Measurements from ENCODE around the gene XDH. TPM values are rescaled to one million over a fixed set of nuclear protein-coding genes. Genes with fewer than 3 reads are reported as not detected.

Gene XDH
- total RNA-seq, 1 experiment from 2014 or later, result 0.91 TPM

DNA sequence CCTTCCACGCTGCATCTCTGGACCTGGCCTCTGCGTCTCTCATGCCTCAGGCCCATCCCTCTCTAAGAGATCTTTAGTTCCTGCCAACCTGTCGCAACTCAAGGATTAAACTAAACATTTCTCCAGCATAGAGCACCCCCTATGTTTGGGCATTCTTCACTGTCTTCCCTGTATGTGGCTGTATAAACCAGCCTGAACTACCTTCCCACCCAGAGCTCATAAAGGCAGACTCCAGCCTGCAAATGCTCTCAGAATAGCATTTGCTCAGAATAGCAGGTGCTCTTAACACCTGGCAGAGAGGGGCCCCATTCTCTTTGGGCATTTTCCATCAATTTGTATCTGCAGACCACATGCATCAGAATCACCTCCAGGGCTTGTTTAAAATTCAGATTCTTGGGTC lies 97.1 kb downstream of the XDH start:
- intact Hi-C loops (cut with micrococcal nuclease), result no loop called here
- ATAC-seq, result no peak
- H3K9me3 ChIP-seq (ENCODE audit: low read length), result no peaks in the 10 kb centered on the region
- H3K4me2 ChIP-seq (ENCODE audit: low read length), result no peak overlapping the region
- no peaks in the 10 kb centered on the region for H3K79me2 ChIP-seq (ENCODE audit: low read length)
- BruUV-seq (replicated peaks), result no TSS peak
- H3K9ac ChIP-seq (ENCODE audit: low read length), result no peak overlapping the region
- no peak for TF ChIP-seq EZH2 (IDR thresholded peaks at IDR 0.05; ENCODE audit: low read length, unreplicated experiment)
- TF ChIP-seq EZH2phosphoT487 (IDR thresholded peaks at IDR 0.05; ENCODE audit: borderline replicate concordance, low read length), result no peak
- TF ChIP-seq, protein P1, sequence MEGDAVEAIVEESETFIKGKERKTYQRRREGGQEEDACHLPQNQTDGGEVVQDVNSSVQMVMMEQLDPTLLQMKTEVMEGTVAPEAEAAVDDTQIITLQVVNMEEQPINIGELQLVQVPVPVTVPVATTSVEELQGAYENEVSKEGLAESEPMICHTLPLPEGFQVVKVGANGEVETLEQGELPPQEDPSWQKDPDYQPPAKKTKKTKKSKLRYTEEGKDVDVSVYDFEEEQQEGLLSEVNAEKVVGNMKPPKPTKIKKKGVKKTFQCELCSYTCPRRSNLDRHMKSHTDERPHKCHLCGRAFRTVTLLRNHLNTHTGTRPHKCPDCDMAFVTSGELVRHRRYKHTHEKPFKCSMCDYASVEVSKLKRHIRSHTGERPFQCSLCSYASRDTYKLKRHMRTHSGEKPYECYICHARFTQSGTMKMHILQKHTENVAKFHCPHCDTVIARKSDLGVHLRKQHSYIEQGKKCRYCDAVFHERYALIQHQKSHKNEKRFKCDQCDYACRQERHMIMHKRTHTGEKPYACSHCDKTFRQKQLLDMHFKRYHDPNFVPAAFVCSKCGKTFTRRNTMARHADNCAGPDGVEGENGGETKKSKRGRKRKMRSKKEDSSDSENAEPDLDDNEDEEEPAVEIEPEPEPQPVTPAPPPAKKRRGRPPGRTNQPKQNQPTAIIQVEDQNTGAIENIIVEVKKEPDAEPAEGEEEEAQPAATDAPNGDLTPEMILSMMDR (conservative IDR thresholded peaks at IDR 0.05; ENCODE audit: low read depth, low read length), result no peak
- POLR2A ChIA-PET (ENCODE audit: unreplicated experiment), result no interaction called here
- no peak for DNase-seq
- CTCF ChIA-PET, result no interaction called here
- H3K4me1 ChIP-seq (ENCODE audit: insufficient read depth, low read length), result no peaks in the 10 kb centered on the region
- no peaks in the 10 kb centered on the region for H3K36me3 ChIP-seq (ENCODE audit: low read depth, low read length)
- no peak overlapping the region for H2AFZ ChIP-seq (ENCODE audit: low read length)
- H3K27ac ChIP-seq (ENCODE audit: low read length), result no peak overlapping the region
- no peaks in the 10 kb centered on the region for H3K9me2 ChIP-seq (replicated peaks; ENCODE audit: low read length)
- no peaks in the 10 kb centered on the region for H3K27me3 ChIP-seq (ENCODE audit: low read length)
- no peaks in the 10 kb centered on the region for H4K20me1 ChIP-seq (ENCODE audit: low read length)
- no peaks in the 10 kb centered on the region for H3F3A ChIP-seq (ENCODE audit: low read length, unreplicated experiment)
- H3K4me3 ChIP-seq (ENCODE audit: low read length), result no peak overlapping the region

DNA sequence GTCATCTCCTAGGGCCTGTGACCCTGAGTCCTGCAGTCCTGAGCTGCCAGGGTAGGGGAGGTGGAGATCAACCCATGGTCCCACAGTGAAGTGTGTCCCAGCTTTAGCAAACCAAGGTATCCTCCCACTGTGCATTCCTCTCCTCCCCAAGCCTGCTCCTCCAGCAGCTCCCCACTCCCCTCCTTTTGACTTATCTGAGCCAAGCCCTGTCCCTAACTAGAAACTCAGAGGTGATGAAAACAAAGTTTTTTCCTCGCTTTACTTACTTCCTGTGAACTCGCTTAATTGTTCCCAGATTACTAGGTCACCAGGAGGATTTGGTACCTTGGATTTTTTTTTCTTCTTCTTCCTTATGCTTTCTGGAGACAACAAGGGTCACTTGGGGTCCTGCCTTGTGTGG lies 99.8 kb downstream of the XDH start:
- CTCF ChIA-PET, result no interaction called here
- H4K20me1 ChIP-seq (ENCODE audit: low read length), result no peaks in the 10 kb centered on the region
- no peaks in the 10 kb centered on the region for H3K36me3 ChIP-seq (ENCODE audit: low read depth, low read length)

DNA sequence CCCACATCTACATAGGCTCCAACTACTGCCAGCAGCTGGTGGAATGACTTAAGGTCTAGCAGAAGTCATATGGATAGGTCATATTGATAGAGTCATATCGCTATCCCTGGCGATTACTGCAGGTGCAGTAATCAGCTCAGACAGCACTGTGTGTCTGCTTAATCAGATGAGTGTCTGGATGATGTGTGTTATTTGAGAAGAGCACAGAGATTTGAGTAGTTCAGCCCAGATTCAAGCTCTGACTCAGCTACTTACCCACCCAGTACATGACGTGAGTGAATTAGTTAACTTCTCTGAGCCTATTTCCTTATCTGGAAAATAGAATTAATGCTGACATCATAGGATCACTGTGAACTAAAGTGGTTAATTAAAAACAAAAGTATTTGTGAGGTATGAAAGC lies 101.6 kb downstream of the XDH start:
- intact Hi-C loops (cut with micrococcal nuclease), result no loop called here
- Histone ChIP-seq H3K27ac (ENCODE audit: low read length) (no peak overlapping the region), H2AFZ (ENCODE audit: low read length) (no peak overlapping the region), H3K9me2 (replicated peaks; ENCODE audit: low read length) (no peaks in the 10 kb centered on the region), H3K9ac (ENCODE audit: low read length) (no peak overlapping the region), H3K9me3 (ENCODE audit: low read length) (no peaks in the 10 kb centered on the region), H3F3A (ENCODE audit: low read length, unreplicated experiment) (no peaks in the 10 kb centered on the region), H3K79me2 (ENCODE audit: low read length) (no peaks in the 10 kb centered on the region), H3K27me3 (ENCODE audit: low read length) (no peaks in the 10 kb centered on the region), H3K36me3 (ENCODE audit: low read depth, low read length) (no peaks in the 10 kb centered on the region), H4K20me1 (ENCODE audit: low read length) (no peaks in the 10 kb centered on the region), H3K4me3 (ENCODE audit: low read length) (no peak overlapping the region), H3K4me1 (ENCODE audit: insufficient read depth, low read length) (no peaks in the 10 kb centered on the region), H3K4me2 (ENCODE audit: low read length) (no peak overlapping the region)
- BruUV-seq (replicated peaks), result no TSS peak
- TF ChIP-seq, protein P1 (conservative IDR thresholded peaks at IDR 0.05; ENCODE audit: low read depth, low read length), result no peak
- TF ChIP-seq EZH2 (IDR thresholded peaks at IDR 0.05; ENCODE audit: low read length, unreplicated experiment) (no peak), EZH2phosphoT487 (IDR thresholded peaks at IDR 0.05; ENCODE audit: borderline replicate concordance, low read length) (no peak)
- DNase-seq (no peak), ATAC-seq (no peak)
- ChIA-PET POLR2A (ENCODE audit: unreplicated experiment) (interaction anchor here (0.6 kb wide), 1 partner anchor 367 kb away, joined by 3 read pairs; no protein-coding TSS in a partner anchor), CTCF (no interaction called here)

More for the DNA sequence above, 99.8 kb downstream of the XDH start:
- no peak for ATAC-seq
- Histone ChIP-seq H3K27me3 (ENCODE audit: low read length) (no peaks in the 10 kb centered on the region), H3K4me1 (ENCODE audit: insufficient read depth, low read length) (no peaks in the 10 kb centered on the region), H3K9ac (ENCODE audit: low read length) (no peak overlapping the region), H3K9me2 (replicated peaks; ENCODE audit: low read length) (no peaks in the 10 kb centered on the region), H3F3A (ENCODE audit: low read length, unreplicated experiment) (no peaks in the 10 kb centered on the region), H3K4me2 (ENCODE audit: low read length) (no peak overlapping the region), H3K79me2 (ENCODE audit: low read length) (no peaks in the 10 kb centered on the region), H3K27ac (ENCODE audit: low read length) (no peak overlapping the region), H2AFZ (ENCODE audit: low read length) (no peak overlapping the region), H3K9me3 (ENCODE audit: low read length) (no peaks in the 10 kb centered on the region), H3K4me3 (ENCODE audit: low read length) (no peak overlapping the region)
- BruUV-seq (replicated peaks), result no TSS peak
- intact Hi-C loops (cut with micrococcal nuclease), result no loop called here
- no peak for DNase-seq
- POLR2A ChIA-PET (ENCODE audit: unreplicated experiment), result no interaction called here
- no peak for TF ChIP-seq EZH2 (IDR thresholded peaks at IDR 0.05; ENCODE audit: low read length, unreplicated experiment)
- TF ChIP-seq, protein P1 (conservative IDR thresholded peaks at IDR 0.05; ENCODE audit: low read depth, low read length), result no peak
- TF ChIP-seq EZH2phosphoT487 (IDR thresholded peaks at IDR 0.05; ENCODE audit: borderline replicate concordance, low read length), result no peak
